SK-N-SH treated with all-trans-retinoic acid at 6 μM for 48 hours (cell line): ENCODE measurements around the gene KREMEN2.

Source experiments
- ATAC-seq: fragments of 200-7000 bp; cut with Tn5 transposase; 3 replicates; pipeline ENCODE4 v1.9.1; 2020; ENCODE audit warnings: mild to moderate bottlenecking, moderate library complexity
- ARNTL ChIP-seq: fragments of 450-650 bp; formaldehyde crosslinking; IDR thresholded peaks from 2 replicates; pipeline ENCODE4 v1.5.0; 2020; ENCODE audit warnings: low read depth, mild to moderate bottlenecking, moderate library complexity, borderline replicate concordance
- BACH2 ChIP-seq: fragments of 250-450 bp; sonication (Bioruptor Pico); IDR thresholded peaks from 2 replicates; pipeline ENCODE4 v1.9.0; 2021; ENCODE audit warnings: mild to moderate bottlenecking, borderline replicate concordance
- CREB5 ChIP-seq: fragments of 250-450 bp; sonication (Bioruptor Pico); IDR thresholded peaks from 2 replicates; pipeline ENCODE4 v1.5.1; 2020; ENCODE audit warnings: low read depth, mild to moderate bottlenecking, moderate library complexity
- CSDC2 ChIP-seq: fragments of 250-450 bp; sonication (Bioruptor Pico); IDR thresholded peaks from 2 replicates; pipeline ENCODE4 v1.5.0; 2020; ENCODE audit warnings: mild to moderate bottlenecking, moderate library complexity
- CSRNP3 ChIP-seq: fragments of 250-450 bp; sonication (Bioruptor Pico); IDR thresholded peaks from 2 replicates; pipeline ENCODE4 v1.5.1; 2021; ENCODE audit warnings: mild to moderate bottlenecking, moderate library complexity
- ESRRG ChIP-seq: fragments of 250-450 bp; sonication (Bioruptor Pico); IDR thresholded peaks from 2 replicates; pipeline ENCODE4 v1.6.1; 2021; ENCODE audit warnings: mild to moderate bottlenecking
- GLIS3 ChIP-seq: fragments of 250-450 bp; sonication (Bioruptor Pico); IDR thresholded peaks from 2 replicates; pipeline ENCODE4 v1.5.0; 2020; ENCODE audit warnings: mild to moderate bottlenecking, moderate library complexity
- ISL1 ChIP-seq: fragments of 250-450 bp; sonication (Bioruptor Pico); IDR thresholded peaks from 2 replicates; pipeline ENCODE4 v2.1.2; 2022; ENCODE audit warnings: mild to moderate bottlenecking, moderate library complexity
- OSR1 ChIP-seq: fragments of 250-450 bp; sonication (Bioruptor Pico); IDR thresholded peaks from 2 replicates; pipeline ENCODE4 v1.8.0; 2022; ENCODE audit warnings: moderate library complexity, mild to moderate bottlenecking, inconsistent platforms
- PATZ1 ChIP-seq: fragments of 250-450 bp; sonication (Bioruptor Pico); IDR thresholded peaks from 2 replicates; pipeline ENCODE4 v1.8.0; 2020; ENCODE audit warnings: mild to moderate bottlenecking, moderate library complexity, borderline replicate concordance
- POU6F1 ChIP-seq: fragments of 250-450 bp; sonication (Bioruptor Pico); IDR thresholded peaks from 2 replicates; pipeline ENCODE4 v1.8.0; 2021; ENCODE audit warnings: low read depth, mild to moderate bottlenecking, moderate library complexity, borderline replicate concordance
- PPARA ChIP-seq: fragments of 250-450 bp; sonication (Bioruptor Pico); IDR thresholded peaks from 2 replicates; pipeline ENCODE4 v1.5.0; 2020; ENCODE audit warnings: mild to moderate bottlenecking, borderline replicate concordance
- RARB ChIP-seq: fragments of 250-450 bp; sonication (Bioruptor Pico); IDR thresholded peaks from 2 replicates; pipeline ENCODE4 v1.8.0; 2021; ENCODE audit warnings: mild to moderate bottlenecking, moderate library complexity
- SNAI2 ChIP-seq: fragments of 250-450 bp; sonication (Bioruptor Pico); IDR thresholded peaks from 2 replicates; pipeline ENCODE4 v1.5.0; 2020; ENCODE audit warnings: mild to moderate bottlenecking, moderate library complexity
- TCF4 ChIP-seq: fragments of 250-450 bp; sonication (Bioruptor Pico); IDR thresholded peaks from 2 replicates; pipeline ENCODE4 v1.8.0; 2021; ENCODE audit warnings: mild to moderate bottlenecking, moderate library complexity, borderline replicate concordance
- TOX ChIP-seq: fragments of 250-450 bp; sonication (Bioruptor Pico); IDR thresholded peaks from 2 replicates; pipeline ENCODE4 v1.8.0; 2021; ENCODE audit warnings: mild to moderate bottlenecking, moderate library complexity, borderline replicate concordance
- TSHZ2 ChIP-seq: fragments of 250-450 bp; sonication (Bioruptor Pico); IDR thresholded peaks from 2 replicates; pipeline ENCODE4 v1.5.0; 2020; ENCODE audit warnings: mild to moderate bottlenecking, moderate library complexity
- ZC3H10 ChIP-seq: fragments of 250-450 bp; sonication (Bioruptor Pico); IDR thresholded peaks from 2 replicates; pipeline ENCODE4 v1.5.1; 2021; ENCODE audit warnings: mild to moderate bottlenecking, moderate library complexity
- ZNF565 ChIP-seq: fragments of 450-650 bp; formaldehyde crosslinking; conservative IDR thresholded peaks from 2 replicates; pipeline ENCODE4 v1.5.0; 2020; ENCODE audit warnings: low read depth, mild to moderate bottlenecking, moderate library complexity
- ZNF70 ChIP-seq: fragments of 450-650 bp; formaldehyde crosslinking; IDR thresholded peaks from 2 replicates; pipeline ENCODE4 v1.5.0; 2020; ENCODE audit warnings: mild to moderate bottlenecking, moderate library complexity
- ZNF8 ChIP-seq: fragments of 450-650 bp; formaldehyde crosslinking; IDR thresholded peaks from 2 replicates; pipeline ENCODE4 v1.5.0; 2020; ENCODE audit warnings: mild to moderate bottlenecking, moderate library complexity

KREMEN2 gene

GRCh38 chr16:2936436-2937011, 27.6 kb upstream of the KREMEN2 start:
- no peak for TF ChIP-seq PATZ1 (CRISPR knock-in tag)
- TF ChIP-seq OSR1 (CRISPR knock-in tag) = no peak
- TF ChIP-seq SNAI2 (CRISPR knock-in tag) = no peak
- no peak for TF ChIP-seq RARB (CRISPR knock-in tag)
- TF ChIP-seq PPARA (CRISPR knock-in tag) = no peak
- no peak for TF ChIP-seq ESRRG (CRISPR knock-in tag)
- no peak for TF ChIP-seq CSDC2 (CRISPR knock-in tag)
- no peak for ATAC-seq

- no peak for TF ChIP-seq ZC3H10 (CRISPR knock-in tag)
- no peak for TF ChIP-seq TOX (CRISPR knock-in tag)
- TF ChIP-seq ZNF8 = no peak
- no peak for TF ChIP-seq CREB5 (CRISPR knock-in tag)
- TF ChIP-seq RARB (CRISPR knock-in tag) = no peak
- TF ChIP-seq BACH2 (CRISPR knock-in tag) = no peak
- no peak for TF ChIP-seq POU6F1
- no peak for TF ChIP-seq ARNTL (CRISPR knock-in tag)
- no peak for TF ChIP-seq ZNF70 (CRISPR knock-in tag)
- TF ChIP-seq OSR1 (CRISPR knock-in tag) = no peak
- TF ChIP-seq ZNF565 (CRISPR knock-in tag) = no peak
- TF ChIP-seq TSHZ2 (CRISPR knock-in tag) = no peak
- no peak for TF ChIP-seq GLIS3 (CRISPR knock-in tag)
- TF ChIP-seq SNAI2 (CRISPR knock-in tag) = no peak
- TF ChIP-seq CSDC2 (CRISPR knock-in tag) = no peak
- TF ChIP-seq PATZ1 (CRISPR knock-in tag) = no peak
- TF ChIP-seq TCF4 (CRISPR knock-in tag) = no peak
- TF ChIP-seq ISL1 (CRISPR knock-in tag) = no peak
- ATAC-seq = no peak
These were observed 26.9 kb upstream of the KREMEN2 start for GRCh38 chr16:2937170-2937569.

GRCh38 chr16:2938206-2938605, 25.9 kb upstream of the KREMEN2 start:
- no peak for ATAC-seq
- TF ChIP-seq ZC3H10 (CRISPR knock-in tag) (no peak), CSRNP3 (no peak)
- TF ChIP-seq, all 23 proteins: peak for 0
